A549 treated with AZD2906 at 1 μM for 4 hours (cell line): ENCODE results near the gene PEX11B. TPM values are rescaled to one million over a fixed set of nuclear protein-coding genes. Genes with fewer than 3 reads are reported as not detected.

ENCODE experiments used
- total RNA-seq: library from RNA; stranded (reverse); fragments of 200-300 nt; extraction: Qiagen RNA extraction; gene quantifications from 5 replicates; pipeline ENCODE4 v1.2.3, GENCODE V29; 2022

Gene PEX11B, protein sequence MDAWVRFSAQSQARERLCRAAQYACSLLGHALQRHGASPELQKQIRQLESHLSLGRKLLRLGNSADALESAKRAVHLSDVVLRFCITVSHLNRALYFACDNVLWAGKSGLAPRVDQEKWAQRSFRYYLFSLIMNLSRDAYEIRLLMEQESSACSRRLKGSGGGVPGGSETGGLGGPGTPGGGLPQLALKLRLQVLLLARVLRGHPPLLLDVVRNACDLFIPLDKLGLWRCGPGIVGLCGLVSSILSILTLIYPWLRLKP
- 34.4 to 41.1 TPM (median 38.2 TPM) in 5 replicates for total RNA-seq

DNA sequence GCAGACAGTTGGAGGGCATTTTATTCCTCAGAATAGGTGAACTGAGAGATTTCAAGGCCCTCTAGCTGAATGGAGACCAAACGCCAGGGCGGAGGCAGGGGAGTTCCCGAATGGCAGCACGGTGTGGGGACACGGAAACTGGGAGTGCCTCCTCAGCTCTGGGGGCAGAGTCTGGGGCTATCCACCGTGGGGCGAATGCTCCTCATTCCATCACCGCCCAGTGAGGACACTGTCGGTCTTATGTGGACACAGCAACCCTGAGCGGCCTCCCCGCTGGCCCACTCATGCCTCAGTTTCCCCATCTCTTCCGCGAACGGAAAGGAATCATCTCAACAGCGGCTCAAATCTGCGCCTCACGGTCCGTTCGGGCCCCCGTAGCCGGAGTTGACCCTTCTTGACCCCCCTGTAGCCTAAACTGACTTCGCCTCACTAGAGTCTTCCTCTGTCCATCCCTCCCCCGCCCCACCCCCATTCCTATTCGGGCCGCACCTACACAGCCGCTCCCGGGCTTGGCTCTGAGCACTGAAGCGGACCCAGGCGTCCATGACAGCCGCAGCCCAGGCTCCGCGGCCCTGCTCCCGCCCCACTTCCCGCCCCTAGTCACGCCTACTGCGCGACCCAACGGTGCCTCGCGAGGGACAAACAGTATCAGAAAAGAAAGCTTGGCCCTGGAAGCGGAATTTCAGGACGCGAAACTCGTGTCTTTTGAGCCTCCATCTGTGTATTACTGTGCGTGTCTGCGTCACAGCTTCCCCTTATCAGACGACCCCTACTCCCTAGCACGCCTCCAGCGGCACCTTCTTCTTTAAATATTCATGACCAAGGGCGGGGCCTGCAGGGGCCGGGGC, at the start of gene PEX11B:
Gene PEX11B (minus strand): TSS at position 574 of the 848 bp plus-strand sequence. CDS start 29 bp downstream, at position 545.

DNA sequence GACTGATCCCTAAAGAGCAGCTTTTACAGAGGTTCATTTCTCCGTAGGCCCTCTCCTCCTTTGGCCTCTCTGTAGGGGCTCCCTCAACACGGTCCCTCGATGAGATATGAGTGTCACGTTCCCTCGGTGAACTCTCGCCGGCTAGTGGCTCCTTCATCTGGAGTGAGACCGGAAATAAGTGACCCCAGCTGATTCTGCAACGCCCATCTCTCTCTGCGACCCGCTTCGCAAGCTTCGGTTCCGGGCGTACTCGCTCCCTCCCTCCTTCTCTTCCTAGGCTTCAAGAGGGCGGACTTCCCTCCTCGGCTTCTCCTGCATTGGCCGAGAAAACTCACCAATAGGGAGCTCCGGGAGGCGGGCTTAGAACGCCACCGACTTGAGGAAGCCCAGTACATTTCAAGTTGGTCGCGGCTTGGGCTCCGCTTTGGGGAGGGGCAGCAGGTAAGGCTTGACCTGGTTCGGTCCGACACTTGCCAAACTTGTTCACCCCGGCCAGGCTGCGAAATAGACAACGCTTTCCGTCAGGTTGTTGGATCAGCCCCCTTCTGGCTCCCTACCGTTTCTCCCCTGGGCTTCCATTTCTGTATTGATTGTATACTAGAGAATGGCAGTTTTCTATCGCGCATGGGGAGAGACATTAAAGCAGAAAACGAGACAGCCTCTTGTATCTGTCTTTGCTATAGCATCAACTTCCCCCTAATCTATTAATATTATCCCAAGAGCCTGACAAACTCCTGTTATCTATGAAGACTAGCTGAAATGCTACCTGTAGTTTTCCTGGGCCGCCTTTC, 46.0 kb upstream of the PEX11B start, which contains the start of the genes ANKRD34A and POLR3GL:
Gene ANKRD34A (minus strand): TSS at position 248 of the 791 bp plus-strand sequence. CDS start 2,816 bp downstream, outside the sequence.
Gene POLR3GL (plus strand): TSS at position 363 of the 791 bp plus-strand sequence. CDS start 10,176 bp downstream, outside the sequence.

DNA sequence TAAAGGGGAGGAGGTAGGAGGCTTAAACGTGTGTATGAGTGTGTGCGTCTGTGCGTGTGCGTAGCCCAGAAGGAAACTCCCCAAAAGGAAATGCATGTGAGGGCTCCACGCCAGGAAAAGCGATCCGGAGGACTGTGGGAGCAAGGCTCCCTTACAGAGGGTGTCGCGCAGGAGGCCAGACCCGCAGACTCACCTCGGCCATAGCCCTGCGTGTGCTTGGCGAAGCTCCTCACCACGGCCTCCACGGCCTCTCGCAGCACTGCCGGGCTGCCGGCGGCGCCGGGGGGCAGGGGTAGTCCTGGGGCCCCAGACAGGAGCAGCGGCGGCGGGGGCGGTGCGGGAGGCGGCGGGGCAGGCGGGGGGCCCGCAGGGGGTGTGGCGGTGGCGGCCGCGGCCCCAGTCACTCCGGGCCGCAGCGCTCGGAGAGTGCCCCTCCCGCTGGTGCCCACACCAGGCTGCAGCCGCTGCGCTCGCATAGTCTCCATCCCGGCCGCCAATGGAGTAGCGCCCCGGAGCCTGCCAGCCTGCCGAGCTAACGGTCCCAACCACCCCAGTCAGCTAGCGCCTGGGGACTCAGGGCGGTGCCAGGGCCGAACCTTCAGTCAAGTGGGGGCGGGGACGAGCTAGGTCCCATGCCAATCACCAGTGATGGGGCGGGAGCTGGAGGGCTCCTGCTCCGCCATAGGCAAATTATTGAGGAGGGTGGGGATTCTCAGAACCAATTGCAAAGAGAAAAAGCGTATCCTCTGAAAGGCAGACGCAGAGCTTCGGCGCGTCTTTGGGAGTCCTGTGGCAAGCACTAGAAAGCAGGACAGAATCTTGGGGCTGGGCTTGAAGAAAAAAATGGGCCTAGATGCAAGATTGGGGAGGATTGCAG, 39.2 kb upstream of the PEX11B start, which contains the start of gene LIX1L:
Gene LIX1L (minus strand): TSS at position 575 of the 877 bp plus-strand sequence. CDS start 90 bp downstream, at position 485.

DNA sequence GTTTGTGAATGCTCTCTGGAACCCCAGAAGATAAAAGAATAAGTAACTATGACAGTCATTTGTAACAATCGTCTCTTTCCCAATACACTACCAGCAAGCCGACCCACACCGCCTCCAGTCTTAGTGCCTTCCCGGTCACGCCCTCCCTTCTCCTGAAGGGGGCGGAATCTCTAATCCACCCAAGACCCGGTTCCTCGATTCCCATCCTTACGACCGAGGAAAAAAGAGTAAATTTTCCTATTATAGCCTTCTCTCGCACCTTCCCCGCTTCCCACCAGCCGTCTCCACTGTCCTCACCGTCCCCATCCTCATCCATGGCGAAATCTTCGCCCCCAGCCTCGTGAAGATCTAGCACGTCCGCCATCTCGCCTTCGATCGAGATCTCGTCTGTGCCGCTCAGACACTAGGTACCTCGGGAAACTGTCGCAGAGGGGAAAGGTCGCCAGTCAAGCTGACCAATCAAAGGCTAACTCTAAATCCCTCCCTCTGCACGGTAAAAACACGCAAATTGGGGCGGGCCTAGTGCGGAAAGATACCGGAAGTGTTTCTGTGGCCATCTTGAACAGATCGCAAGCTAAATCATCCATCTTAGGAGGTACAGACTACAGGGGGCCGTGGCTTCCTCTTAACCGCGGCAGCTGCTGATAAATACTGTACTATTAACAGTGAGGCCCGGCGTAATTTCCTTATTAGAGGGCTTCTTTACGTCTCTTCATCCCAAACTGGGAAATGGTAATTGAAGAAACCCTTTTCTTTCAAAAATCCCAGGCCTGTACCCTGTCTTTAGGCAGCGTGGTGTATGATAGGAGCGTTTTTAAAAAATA, 8.8 kb upstream of the PEX11B start, which contains the start of gene RBM8A:
Gene RBM8A (minus strand): TSS at position 422 of the 824 bp plus-strand sequence. CDS start 58 bp downstream, at position 364.

DNA sequence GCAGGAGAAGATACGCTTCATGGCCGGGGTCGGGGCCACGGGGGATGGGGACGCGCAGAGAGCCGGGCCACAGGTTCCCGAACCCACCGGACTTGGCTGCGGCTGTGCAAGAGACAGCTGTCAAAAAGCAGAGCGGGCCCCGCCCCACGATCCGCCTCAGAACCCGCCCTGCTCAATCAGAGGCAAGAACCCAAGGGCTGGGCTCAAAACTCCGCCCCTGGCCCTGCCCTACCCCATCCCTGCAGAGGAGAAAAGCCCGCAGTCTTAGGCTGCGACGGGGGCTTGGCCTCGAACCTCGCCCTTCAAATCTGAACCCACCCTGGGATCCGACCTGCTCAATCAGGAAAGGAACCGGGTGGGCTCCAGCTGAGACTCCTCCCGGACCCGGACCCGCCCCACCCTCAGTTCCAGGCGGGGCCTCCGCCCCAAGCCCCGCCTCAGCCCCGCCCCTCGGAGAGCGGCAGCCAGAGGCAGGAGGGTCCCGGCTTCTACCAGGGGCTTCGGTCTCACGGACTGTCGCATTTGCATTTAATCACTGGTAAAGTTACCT, 32.7 kb downstream of the PEX11B start, which contains the start of gene ANKRD35:
Gene ANKRD35 (minus strand): TSS at position 129 of the 550 bp plus-strand sequence. CDS start 108 bp downstream, at position 21.

Other genes with a start within 250 kb of the PEX11B start
- 0.56 to 1.2 TPM (median 0.83 TPM) in 5 replicates for gene PDZK1, start 211.3 kb downstream of the PEX11B start, total RNA-seq
- gene CD160, start 199.2 kb downstream of the PEX11B start, total RNA-seq, result 0.05 to 1.7 TPM in 2 of 5 replicates, not detected in the others
- 11.6 to 15.3 TPM (median 14.1 TPM) in 5 replicates for gene RNF115, start 94.6 kb downstream of the PEX11B start, total RNA-seq
- 36.1 to 44.9 TPM (median 37.8 TPM) in 5 replicates for gene POLR3C, start 94.5 kb downstream of the PEX11B start, total RNA-seq
- 6.6 to 8.5 TPM (median 7.2 TPM) in 5 replicates for gene NUDT17, start 73.1 kb downstream of the PEX11B start, total RNA-seq
- gene PIAS3, start 59.6 kb downstream of the PEX11B start, total RNA-seq, result 37.4 to 45.5 TPM (median 42.8 TPM) in 5 replicates
- 0.03 to 0.06 TPM (median 0.03 TPM) in 4 of 5 replicates, not detected in the other for gene ANKRD35, start 32.9 kb downstream of the PEX11B start, total RNA-seq
- gene ITGA10, start 8.7 kb downstream of the PEX11B start, total RNA-seq, result 1.3 to 2.1 TPM (median 1.5 TPM) in 5 replicates
- gene RBM8A, start 8.8 kb upstream of the PEX11B start, total RNA-seq, result 212 to 255 TPM (median 223 TPM) in 5 replicates
- 10.7 to 15.2 TPM (median 12.5 TPM) in 5 replicates for gene LIX1L, start 39.3 kb upstream of the PEX11B start, total RNA-seq
- 0.21 to 0.30 TPM (median 0.25 TPM) in 5 replicates for gene ANKRD34A, start 45.9 kb upstream of the PEX11B start, total RNA-seq
- 11.0 to 12.0 TPM (median 11.4 TPM) in 5 replicates for gene POLR3GL, start 46.0 kb upstream of the PEX11B start, total RNA-seq
- 0.24 to 0.89 TPM (median 0.64 TPM) in 5 replicates for gene TXNIP, start 77.9 kb upstream of the PEX11B start, total RNA-seq
- not detected in 5 replicates for gene HJV, start 103.0 kb upstream of the PEX11B start, total RNA-seq
- gene NBPF10, start 226.1 kb upstream of the PEX11B start, total RNA-seq, result 0.92 to 1.3 TPM (median 1.2 TPM) in 5 replicates